Activated B cell treated with CpG ODN at 0.5 μM for 24 hours (primary cell): ENCODE measurements around the gene MAGEB6B. TPM values are rescaled to one million over a fixed set of nuclear protein-coding genes. Genes with fewer than 3 reads are reported as not detected.
"Not testable (repeated sequence)": the region's sequence is repeated elsewhere in the genome, so short reads cannot be mapped to it uniquely, and the experiment has no call there.

ENCODE experiments used
- ATAC-seq: fragments of 200-7000 bp; cut with Tn5 transposase; one replicate; pipeline ENCODE4 v1.10.0; 2021; ENCODE audit warnings: low read depth, mild to moderate bottlenecking, moderate library complexity
- CTCF ChIA-PET: fragments of 350-600 bp; sonication (Branson Sonifier 250); formaldehyde crosslinking; loops from one replicate; lab custom pipeline; 2021; ENCODE audit warnings: antibody characterized with exemption; lab: Charles Lee
- POLR2A ChIA-PET: fragments of 350-600 bp; sonication (Branson Sonifier 250); formaldehyde crosslinking; loops from one replicate; lab custom pipeline; 2021; ENCODE audit warnings: antibody characterized with exemption; lab: Charles Lee
- DNase-seq: peaks from one replicate; pipeline ENCODE4 v3.0.0; 2022
- H3K27ac Mint-ChIP-seq: one replicate; pipeline ENCODE4 v1.8.0; 2020; ENCODE audit warnings: mixed read lengths
- H3K27me3 Mint-ChIP-seq: one replicate; pipeline ENCODE4 v1.8.0; 2021; ENCODE audit warnings: mixed read lengths
- H3K36me3 Mint-ChIP-seq: one replicate; pipeline ENCODE4 v1.8.0; 2021; ENCODE audit warnings: low read depth, mixed read lengths
- H3K4me1 Mint-ChIP-seq: one replicate; pipeline ENCODE4 v1.8.0; 2021; ENCODE audit warnings: mixed read lengths
- H3K4me3 Mint-ChIP-seq: one replicate; pipeline ENCODE4 v1.8.0; 2020; ENCODE audit warnings: mild to moderate bottlenecking, mixed read lengths
- H3K9me3 Mint-ChIP-seq: one replicate; pipeline ENCODE4 v1.8.0; 2020; ENCODE audit warnings: mixed read lengths
- CTCF ChIP-seq: fragments of 200-600 bp; IDR thresholded peaks from one replicate; pipeline ENCODE4 v1.8.0; 2022; ENCODE audit warnings: antibody characterized with exemption, mild to moderate bottlenecking
- intact Hi-C: fragments of 100-400 bp; cut with micrococcal nuclease; formaldehyde crosslinking; loops from one replicate; pipeline ENCODE4 v1.15.1; 2024
- total RNA-seq: library from RNA; stranded (reverse); gene quantifications from 2 replicates; pipeline ENCODE4 v1.2.3, GENCODE V29; 2022

The MAGEB6B gene
- total RNA-seq = not detected in 2 replicates

DNA sequence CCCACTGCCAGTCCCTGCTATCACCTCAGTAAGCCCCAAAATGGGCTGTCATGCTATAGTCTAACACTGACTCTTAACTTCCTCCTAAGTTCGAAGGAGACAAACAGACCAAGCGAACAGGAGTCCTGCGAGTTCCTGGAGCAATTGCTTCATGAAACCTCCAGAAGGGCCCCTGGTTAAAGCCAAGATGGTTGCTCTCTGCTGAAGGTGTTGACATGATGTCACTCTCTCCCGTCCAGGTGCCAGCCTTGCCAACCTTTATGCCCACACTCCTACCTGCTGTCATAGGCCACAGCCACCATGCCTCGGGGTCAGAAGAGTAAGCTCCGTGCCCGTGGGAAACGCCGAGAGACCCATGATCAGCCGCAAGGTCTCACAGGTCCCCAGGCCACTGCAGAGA, at the start of gene MAGEB6B:
Gene MAGEB6B, plus strand, starts transcription at position 301 of the 400 bp plus-strand sequence. Its CDS starts 0 bp downstream, at position 301.
- Mint-ChIP-seq H3K27me3 (no peaks in the 10 kb centered on the region), H3K27ac (no peak within 1 kb of the TSS), H3K4me3 (no peak within 1 kb of the TSS), H3K36me3 (no peaks in the 10 kb centered on the region), H3K4me1 (no peaks in the 10 kb centered on the region), H3K9me3 (no peaks in the 10 kb centered on the region)
- ChIA-PET POLR2A (no interaction called here), CTCF (no interaction called here)
- intact Hi-C loops = no loop called here
- DNase-seq = no peak
- no peak for ATAC-seq
- no peak for TF ChIP-seq CTCF

- intact Hi-C loops = no loop called here
- Mint-ChIP-seq H3K36me3 (no peaks in the 10 kb centered on the region), H3K4me1 (no peaks in the 10 kb centered on the region), H3K4me3 (no peak within 1 kb of the TSS), H3K27me3 (no peaks in the 10 kb centered on the region), H3K27ac (no peak within 1 kb of the TSS), H3K9me3 (peaks cover 2% of the 10 kb centered on the region)
- ChIA-PET CTCF (no interaction called here), POLR2A (no interaction called here)
- no peak for TF ChIP-seq CTCF
- no peak for DNase-seq
- no peak for ATAC-seq
Observed at GRCh38 chrX:26138274-26138673, 22.1 kb upstream of the MAGEB6B start, which contains the start of gene MAGEB18. MAGEB18 (plus strand) TSS chrX:26138343; CDS start chrX:26138986, 643 bp downstream.

GRCh38 chrX:26146024-26146423, 14.4 kb upstream of the MAGEB6B start:
- H3K27me3 Mint-ChIP-seq = no peaks in the 10 kb centered on the region
- ATAC-seq (no peak), DNase-seq (no peak)
- no peaks in the 10 kb centered on the region for H3K4me1 Mint-ChIP-seq
- no peak overlapping the region for H3K27ac Mint-ChIP-seq
- H3K36me3 Mint-ChIP-seq = no peaks in the 10 kb centered on the region
- no peak for TF ChIP-seq CTCF
- intact Hi-C loops = no loop called here
- no peak overlapping the region for H3K4me3 Mint-ChIP-seq
- ChIA-PET POLR2A (no interaction called here), CTCF (no interaction called here)
- H3K9me3 Mint-ChIP-seq = no peaks in the 10 kb centered on the region

DNA sequence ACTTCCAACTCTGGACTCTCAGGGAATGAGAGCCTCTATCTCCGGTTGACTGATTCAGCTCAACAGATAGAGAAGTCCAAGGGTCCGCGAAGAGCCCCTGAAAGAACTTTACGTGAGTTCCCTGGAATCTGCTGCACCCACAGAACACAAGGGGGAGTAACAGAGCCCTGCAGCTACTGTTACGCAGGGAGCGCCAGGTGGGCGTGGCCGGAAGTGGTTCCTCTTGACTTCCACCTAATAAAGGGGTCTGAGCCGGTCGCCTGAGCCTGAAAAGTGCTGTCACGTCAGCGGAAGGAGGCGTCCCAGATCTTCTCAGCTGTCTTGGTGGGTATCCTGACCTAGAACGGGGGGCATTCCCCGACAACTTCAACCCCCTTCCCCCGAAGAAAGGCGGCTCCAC, 31.8 kb downstream of the MAGEB6B start, which contains the start of gene MAGEB6:
Gene MAGEB6, plus strand, starts transcription at position 237 of the 400 bp plus-strand sequence. CDS start 1,407 bp downstream, outside the sequence.
- CTCF ChIA-PET = no interaction called here
- H3K4me1 Mint-ChIP-seq = no peaks in the 10 kb centered on the region
- no peak for TF ChIP-seq CTCF
- DNase-seq (no peak), ATAC-seq (no peak)
- intact Hi-C loops = no loop called here
- no peaks in the 10 kb centered on the region for H3K27me3 Mint-ChIP-seq
- H3K27ac Mint-ChIP-seq = no peak within 1 kb of the TSS
- no peak within 1 kb of the TSS for H3K4me3 Mint-ChIP-seq
- no peaks in the 10 kb centered on the region for H3K9me3 Mint-ChIP-seq
- no peaks in the 10 kb centered on the region for H3K36me3 Mint-ChIP-seq
- POLR2A ChIA-PET = no interaction called here

- no peak overlapping the region for H3K4me3 Mint-ChIP-seq
- no peak for ATAC-seq
Observed at GRCh38 chrX:26203561-26203960, 43.2 kb downstream of the MAGEB6B start.

GRCh38 chrX:26204717-26205116, 44.3 kb downstream of the MAGEB6B start:
- ATAC-seq, intact Hi-C loops, H3K4me1 Mint-ChIP-seq: not testable (repeated sequence)

More at GRCh38 chrX:26203561-26203960, 43.2 kb downstream of the MAGEB6B start:
- H3K36me3 Mint-ChIP-seq = no peaks in the 10 kb centered on the region
- no peak for DNase-seq
- H3K9me3 Mint-ChIP-seq = no peaks in the 10 kb centered on the region
- no peak for TF ChIP-seq CTCF
- intact Hi-C loops = no loop called here
- no peaks in the 10 kb centered on the region for H3K4me1 Mint-ChIP-seq
- no peaks in the 10 kb centered on the region for H3K27me3 Mint-ChIP-seq
- ChIA-PET CTCF (no interaction called here), POLR2A (no interaction called here)
- H3K27ac Mint-ChIP-seq = no peak overlapping the region

More at GRCh38 chrX:26204717-26205116, 44.3 kb downstream of the MAGEB6B start:
- H3K9me3 Mint-ChIP-seq, H3K27ac Mint-ChIP-seq, H3K4me3 Mint-ChIP-seq, DNase-seq, CTCF ChIA-PET, H3K36me3 Mint-ChIP-seq, H3K27me3 Mint-ChIP-seq, POLR2A ChIA-PET: not testable (repeated sequence)
